Retina (tissue), 1 donor: Measurements from ENCODE around the gene SNCAIP.
"Not testable (repeated sequence)": the region's sequence is repeated elsewhere in the genome, so short reads cannot be mapped to it uniquely, and the experiment has no call there.

Source experiments
- DNase-seq: peaks from one replicate; pipeline ENCODE4 v3.0.0-alpha.2; 2016

Gene SNCAIP

GRCh38 chr5:122470365-122470764 is 158.3 kb downstream of the SNCAIP start:
- DNase-seq, result no peak

GRCh38 chr5:122471031-122471751 is 159.2 kb downstream of the SNCAIP start:
- no peak for DNase-seq

- no peak for DNase-seq
Observed at GRCh38 chr5:122471752-122472061, 159.7 kb downstream of the SNCAIP start.

GRCh38 chr5:122473138-122473843 is 161.3 kb downstream of the SNCAIP start:
- no peak for DNase-seq

GRCh38 chr5:122473941-122474340 is 161.9 kb downstream of the SNCAIP start:
- DNase-seq, result no peak

GRCh38 chr5:122478741-122479442 is 166.9 kb downstream of the SNCAIP start:
- no peak for DNase-seq

- no peak for DNase-seq
Observed at GRCh38 chr5:122480146-122480545, 168.1 kb downstream of the SNCAIP start.

- no peak for DNase-seq
Observed at GRCh38 chr5:122484103-122484502, 172.1 kb downstream of the SNCAIP start.

- no peak for DNase-seq
Observed at GRCh38 chr5:122485226-122485625, 173.2 kb downstream of the SNCAIP start.

GRCh38 chr5:122486616-122487015 is 174.6 kb downstream of the SNCAIP start:
- DNase-seq, result not testable (repeated sequence)

GRCh38 chr5:122490718-122491117 is 178.7 kb downstream of the SNCAIP start:
- no peak for DNase-seq

- DNase-seq, result no peak
Observed at GRCh38 chr5:122492675-122493074, 180.6 kb downstream of the SNCAIP start.

GRCh38 chr5:122493091-122494021 is 181.3 kb downstream of the SNCAIP start:
- no peak for DNase-seq

- no peak for DNase-seq
Observed at GRCh38 chr5:122494109-122494508, 182.1 kb downstream of the SNCAIP start.

GRCh38 chr5:122498163-122498562 is 186.1 kb downstream of the SNCAIP start:
- peak; percentile 51 for DNase-seq

GRCh38 chr5:122499585-122499984 is 187.5 kb downstream of the SNCAIP start:
- DNase-seq, result no peak

GRCh38 chr5:122500245-122501088 is 188.4 kb downstream of the SNCAIP start:
- peak; percentile 73 for DNase-seq

- no peak for DNase-seq
Observed at GRCh38 chr5:122501089-122501435, 189.0 kb downstream of the SNCAIP start.

- no peak for DNase-seq
Observed at GRCh38 chr5:122507045-122507444, 195.0 kb downstream of the SNCAIP start.

GRCh38 chr5:122507581-122507980 is 195.5 kb downstream of the SNCAIP start:
- no peak for DNase-seq

GRCh38 chr5:122508623-122509022 is 196.6 kb downstream of the SNCAIP start:
- DNase-seq, result no peak
